H1 (cell line): ENCODE results near the gene RESP18. TPM values are rescaled to one million over a fixed set of nuclear protein-coding genes. Genes with fewer than 3 reads are reported as not detected.
A peak's percentile ranks its signal among the peaks of the same experiment; 100 is the strongest.

Experiments used
- CTCF ChIA-PET: fragments of 300-600 bp; sonication (Branson Sonifier 250); formaldehyde crosslinking; loops from one replicate; lab custom pipeline; 2021; ENCODE audit not compliant: partially characterized antibody; lab: Charles Lee
- POLR2A ChIA-PET: fragments of 300-600 bp; sonication (Branson Sonifier 250); formaldehyde crosslinking; loops from one replicate; lab custom pipeline; 2021; ENCODE audit warnings: inconsistent platforms; ENCODE audit not compliant: partially characterized antibody; lab: Charles Lee
- DNase-seq, 2 experiments: peaks; one replicate each; pipeline versions ENCODE4 v3.0.0 to v3.0.0-alpha.2; 2010 to 2022; ENCODE audit warnings: low spot score in 2 of 2, low read depth in 1 of 2, mixed read lengths in 1 of 2
- FAIRE-seq: peaks from 2 replicates; lab custom pipeline; 2011; peaks lifted over from hg19 to GRCh38; lab: Jason Lieb, UNC
- H2AFZ ChIP-seq: 2 replicates; pipeline ENCODE4 v1.8.1; 2012; ENCODE audit warnings: low read length, inconsistent platforms
- H2AK5ac ChIP-seq: 2 replicates; pipeline ENCODE4 v1.6.1; 2013; ENCODE audit warnings: low read depth, low read length
- H2BK120ac ChIP-seq: replicated peaks from 2 replicates; pipeline ENCODE3; 2013; ENCODE audit warnings: low read depth, low read length, inconsistent platforms
- H2BK12ac ChIP-seq: 2 replicates; pipeline ENCODE4 v1.6.1; 2013; ENCODE audit warnings: low read depth, low read length
- H2BK15ac ChIP-seq: 2 replicates; pipeline ENCODE4 v1.6.1; 2013; ENCODE audit warnings: low read length
- H2BK20ac ChIP-seq: 2 replicates; pipeline ENCODE4 v1.6.1; 2013; ENCODE audit warnings: low read length
- H2BK5ac ChIP-seq: 2 replicates; pipeline ENCODE4 v1.6.1; 2013; ENCODE audit warnings: low read depth, low read length
- H3K14ac ChIP-seq: 2 replicates; pipeline ENCODE4 v1.6.1; 2013; ENCODE audit warnings: inconsistent platforms; ENCODE audit not compliant: insufficient read length
- H3K18ac ChIP-seq: 2 replicates; pipeline ENCODE4 v1.6.1; 2013; ENCODE audit warnings: low read length; ENCODE audit errors: extremely low read depth
- H3K23ac ChIP-seq: 2 replicates; pipeline ENCODE4 v1.6.1; 2013; ENCODE audit warnings: inconsistent platforms; ENCODE audit not compliant: insufficient read length
- H3K23me2 ChIP-seq: 2 replicates; pipeline ENCODE4 v1.6.1; 2013; ENCODE audit warnings: low read depth, low read length
- H3K27ac ChIP-seq: 2 replicates; pipeline ENCODE4 v1.6.1; 2011; ENCODE audit warnings: low read depth, low read length, inconsistent platforms
- H3K27me3 ChIP-seq, 4 experiments: replicated peaks in 1 of 4; 1 replicate in 1 of 4; 2 replicates in 3 of 4; pipeline versions ENCODE4 v1.6.1 to v1.8.1; 2011 to 2013; ENCODE audit warnings: low read length in 3 of 4, mild to moderate bottlenecking in 3 of 4, inconsistent platforms in 2 of 4, mixed read lengths in 2 of 4, moderate library complexity in 1 of 4; ENCODE audit not compliant: control insufficient read depth in 3 of 4, insufficient read depth in 3 of 4; ENCODE audit errors: extremely low read depth in 1 of 4
- H3K36me3 ChIP-seq, 4 experiments: 2 replicates each; pipeline versions ENCODE4 v1.6.1 to v1.8.1; 2011 to 2013; ENCODE audit warnings: mild to moderate bottlenecking in 4 of 4, low read length in 3 of 4, moderate library complexity in 2 of 4, control low read depth in 1 of 4, inconsistent platforms in 1 of 4; ENCODE audit not compliant: insufficient read depth in 4 of 4, control insufficient read depth in 2 of 4
- H3K4ac ChIP-seq: replicated peaks from 2 replicates; pipeline ENCODE3; 2013; ENCODE audit warnings: low read length, low read depth, mixed read lengths, inconsistent platforms; ENCODE audit not compliant: insufficient read length
- H3K4me1 ChIP-seq, 4 experiments: replicated peaks in 1 of 4; 1 replicate in 1 of 4; 2 replicates in 3 of 4; pipeline versions ENCODE4 v1.6.1 to v1.8.1; 2011 to 2013; ENCODE audit warnings: low read length in 3 of 4, inconsistent platforms in 2 of 4, mixed read lengths in 1 of 4; ENCODE audit not compliant: insufficient read depth in 4 of 4, control insufficient read depth in 3 of 4
- H3K4me2 ChIP-seq, 2 experiments: 2 replicates each; pipeline versions ENCODE4 v1.6.1 to v1.8.1; 2011 to 2013; ENCODE audit warnings: low read depth in 2 of 2, low read length in 2 of 2, control low read depth in 1 of 2, inconsistent platforms in 1 of 2, mild to moderate bottlenecking in 1 of 2; ENCODE audit not compliant: insufficient read depth in 1 of 2
- H3K4me3 ChIP-seq, 4 experiments: fragments of 200-600, 300-600 bp in 1 of 4; sonication (generic), shearing (Covaris generic), sonication (Bioruptor Twin) in 1 of 4; 2 replicates each; pipeline versions ENCODE4 v1.5.1 to v1.8.1; 2011 to 2016; ENCODE audit warnings: low read length in 4 of 4, low read depth in 3 of 4, control low read depth in 2 of 4, inconsistent platforms in 2 of 4, mild to moderate bottlenecking in 2 of 4, mixed read lengths in 1 of 4, moderate library complexity in 1 of 4; ENCODE audit not compliant: insufficient read depth in 2 of 4; ENCODE audit errors: extremely low read depth in 1 of 4
- H3K56ac ChIP-seq: replicated peaks from 2 replicates; pipeline ENCODE3; 2013; ENCODE audit warnings: low read depth, mild to moderate bottlenecking, mixed read lengths, low read length, inconsistent platforms; ENCODE audit not compliant: insufficient read length
- H3K79me1 ChIP-seq: 2 replicates; pipeline ENCODE4 v1.6.1; 2013; ENCODE audit warnings: low read depth, low read length, control low read depth
- H3K79me2 ChIP-seq, 2 experiments: 2 replicates each; pipeline versions ENCODE4 v1.6.1 to v1.8.1; 2012 to 2013; ENCODE audit warnings: low read length in 2 of 2, mild to moderate bottlenecking in 2 of 2, inconsistent platforms in 1 of 2; ENCODE audit not compliant: insufficient read depth in 2 of 2, control insufficient read depth in 1 of 2
- H3K9ac ChIP-seq, 4 experiments: replicated peaks in 1 of 4; 1 replicate in 1 of 4; 2 replicates in 3 of 4; pipeline versions ENCODE4 v1.6.1 to v1.8.1; 2011 to 2013; ENCODE audit warnings: low read depth in 3 of 4, low read length in 3 of 4, control low read depth in 2 of 4, mild to moderate bottlenecking in 2 of 4, moderate library complexity in 2 of 4, inconsistent platforms in 1 of 4; ENCODE audit errors: extremely low read depth in 1 of 4
- H3K9me3 ChIP-seq, 2 experiments: 2 replicates each; pipeline versions ENCODE4 v1.6.1 to v1.8.1; 2012 to 2013; ENCODE audit warnings: mild to moderate bottlenecking in 2 of 2, moderate library complexity in 2 of 2, control low read depth in 1 of 2, inconsistent platforms in 1 of 2, low read depth in 1 of 2, low read length in 1 of 2, mixed read lengths in 1 of 2; ENCODE audit not compliant: insufficient read depth in 2 of 2
- H4K20me1 ChIP-seq, 2 experiments: replicated peaks in 1 of 2; 2 replicates each; pipeline versions ENCODE3 to v1.8.1; 2011 to 2013; ENCODE audit warnings: inconsistent platforms in 2 of 2, low read length in 2 of 2, mild to moderate bottlenecking in 1 of 2; ENCODE audit not compliant: insufficient read depth in 2 of 2, control insufficient read depth in 1 of 2
- H4K5ac ChIP-seq: 2 replicates; pipeline ENCODE4 v1.6.1; 2013; ENCODE audit warnings: low read length, low read depth, mixed read lengths, inconsistent platforms; ENCODE audit not compliant: insufficient read length
- H4K8ac ChIP-seq: 2 replicates; pipeline ENCODE4 v1.8.0; 2013; ENCODE audit warnings: mild to moderate bottlenecking, moderate library complexity, low read length, inconsistent platforms; ENCODE audit not compliant: insufficient read depth; ENCODE audit errors: extremely low read depth
- H4K91ac ChIP-seq: replicated peaks from 2 replicates; pipeline ENCODE3; 2013; ENCODE audit warnings: low read length, mixed read lengths, inconsistent platforms; ENCODE audit not compliant: insufficient read length
- CHD2 ChIP-seq: IDR thresholded peaks from 2 replicates; pipeline ENCODE4 v1.6.1; 2012; ENCODE audit warnings: low read length, improper control_type of control experiment
- HDAC6 ChIP-seq: IDR thresholded peaks from one replicate; pipeline ENCODE4 v1.7.1; 2012; ENCODE audit warnings: low read depth, mild to moderate bottlenecking, inconsistent platforms, low read length, moderate library complexity
- WGBS, 2 experiments: shearing (Covaris generic) in 1 of 2; methylation state at CpG; one replicate each; pipeline versions ENCODE4 v1.1.6 to v1.1.7; 2013 to 2015; ENCODE audit warnings: low lambda C conversion rate in 2 of 2, mixed read lengths in 2 of 2, inconsistent platforms in 1 of 2, low coverage in 1 of 2, missing lambda C conversion rate in 1 of 2; ENCODE audit not compliant: insufficient replicate concordance in 2 of 2, insufficient coverage in 1 of 2, insufficient read length in 1 of 2; ENCODE audit errors: extremely low coverage in 1 of 2, missing lambda C conversion rate in 1 of 2; 5-methylcytosine and 5-hydroxymethylcytosine counted together
- polyA plus RNA-seq, 7 experiments: library from polyadenylated mRNA; depleted of rRNA in 3 of 7; stranded (reverse) in 5 of 7; unstranded in 2 of 7; fragments of >200 nt in 5 of 7; fragments of 200-250 nt in 2 of 7; gene quantifications; 1 replicate in 5 of 7; 2 replicates in 1 of 7; 4 replicates in 1 of 7; pipeline versions ENCODE4 v1.2.1 to v1.2.3, GENCODE V29; 2011 to 2013; ENCODE audit warnings: missing spikeins in 2 of 7, mixed read lengths in 2 of 7
- total RNA-seq: library from RNA; stranded (reverse); fragmentation: NEBNext Ultra II Directional; extraction: Animal tissue kit (Norgen Biotek cat#: 25700); gene quantifications from 2 replicates; pipeline ENCODE4 v1.2.1, GENCODE V29; 2021

Gene RESP18
- total and polyA plus RNA-seq, 2 of the 8 experiments (the other 6 are each of a cell fraction or from before 2014, with no cell fraction given): not detected

- peak overlapping the region; percentile 14 for H3K4ac ChIP-seq
- H3K56ac ChIP-seq: no peak overlapping the region
- H3K9ac ChIP-seq: no peak overlapping the region
- no peak overlapping the region for H3K18ac ChIP-seq
- H2AFZ ChIP-seq: no peak overlapping the region
- H3K79me1 ChIP-seq: no peaks in the 10 kb centered on the region; the same call in 1 of the 2 replicates
- H2BK12ac ChIP-seq: no peak overlapping the region
- no peak overlapping the region for H2BK15ac ChIP-seq
- no peak overlapping the region for H3K4me2 ChIP-seq
- no peak overlapping the region for H4K91ac ChIP-seq
- no peaks in the 10 kb centered on the region for H3K79me2 ChIP-seq
- ChIA-PET CTCF (interaction anchor here (0.6 to 11.7 kb wide), 25 partner anchors 8 to 295 kb away, joined by 3 to 220 read pairs (median 7); partner anchors contain the start of genes DNAJB2, GLB1L, PTPRN and SLC23A3), POLR2A (interaction anchor here (1.8 to 4.3 kb wide), 3 partner anchors 10 to 119 kb away, joined by 9 to 33 read pairs (median 13); partner anchors contain the start of genes CNPPD1 and DNAJB2)
- WGBS, 2 experiments: 90% methylated on average over 14 of the region's 14 CpGs; no CpG with 5 or more reads in 1 of the 2 experiments
- TF ChIP-seq HDAC6 (no peak), CHD2 (no peak)
- no peak overlapping the region for H3K27ac ChIP-seq
- H3K23ac ChIP-seq: no peak overlapping the region
- H2BK120ac ChIP-seq: no peak overlapping the region
- no peak overlapping the region for H4K5ac ChIP-seq
- no peak overlapping the region for H4K8ac ChIP-seq
- H2BK20ac ChIP-seq: no peak overlapping the region
- no peak overlapping the region; the same call in 1 of the 2 replicates for H2BK5ac ChIP-seq
- no peak for DNase-seq
- H2AK5ac ChIP-seq: peak overlapping the region; percentile 57; the same call in 1 of the 2 replicates
- no peak for FAIRE-seq
- H3K14ac ChIP-seq: no peak overlapping the region
- H3K4me1 ChIP-seq: peaks cover 0 to 8% (median 3%) of the 10 kb centered on the region in 4 experiments; a peak in 4 of 7 replicates
- H3K36me3 ChIP-seq: no peaks in the 10 kb centered on the region
- no peaks in the 10 kb centered on the region for H4K20me1 ChIP-seq
- H3K23me2 ChIP-seq: peaks cover 4% of the 10 kb centered on the region; the same call in 1 of the 2 replicates
- H3K27me3 ChIP-seq: peaks cover 0 to 36% (median 19%) of the 10 kb centered on the region in 4 experiments; a peak in 6 of 7 replicates
- no peak overlapping the region; a peak in 2 of 8 replicates for H3K4me3 ChIP-seq
- H3K9me3 ChIP-seq: 0 out of 4 replicates have a peak, but pooled peaks cover 0 to 5% of the 10 kb centered on the region in 2 experiments
Measured at GRCh38 chr2:219296142-219296541, 36.4 kb downstream of the RESP18 start.
